NCI-H82 treated with DMSO at 0.1 percent for 48 hours (cell line): Measurements from ENCODE around the gene EXOC5.
"Not testable (repeated sequence)": the region's sequence is repeated elsewhere in the genome, so short reads cannot be mapped to it uniquely, and the experiment has no call there.

ENCODE experiments used
- DNase-seq: peaks from one replicate; lab custom pipeline; 2025; ENCODE audit not compliant: unreplicated experiment; lab: John Stamatoyannopoulos, UW

The EXOC5 gene

DNA sequence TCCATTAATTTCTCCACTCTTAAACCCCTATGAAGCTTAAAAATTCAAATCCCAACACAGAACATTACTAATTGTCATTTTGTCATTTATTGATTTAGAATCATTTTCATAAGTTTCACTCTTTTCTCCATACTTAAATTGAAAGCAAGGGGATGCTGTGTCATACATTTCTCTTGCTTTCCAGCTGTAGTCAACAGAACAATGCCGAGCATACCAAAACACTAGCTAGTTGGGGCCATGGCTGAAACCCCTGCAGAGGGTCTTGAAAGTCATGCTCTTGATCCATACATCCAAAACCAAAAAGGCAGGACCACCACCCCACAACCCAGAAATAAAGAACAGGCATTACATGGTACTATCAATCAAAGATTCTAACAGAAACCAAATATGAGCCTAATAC lies 9.0 kb downstream of the EXOC5 start:
- DNase-seq = no peak

DNA sequence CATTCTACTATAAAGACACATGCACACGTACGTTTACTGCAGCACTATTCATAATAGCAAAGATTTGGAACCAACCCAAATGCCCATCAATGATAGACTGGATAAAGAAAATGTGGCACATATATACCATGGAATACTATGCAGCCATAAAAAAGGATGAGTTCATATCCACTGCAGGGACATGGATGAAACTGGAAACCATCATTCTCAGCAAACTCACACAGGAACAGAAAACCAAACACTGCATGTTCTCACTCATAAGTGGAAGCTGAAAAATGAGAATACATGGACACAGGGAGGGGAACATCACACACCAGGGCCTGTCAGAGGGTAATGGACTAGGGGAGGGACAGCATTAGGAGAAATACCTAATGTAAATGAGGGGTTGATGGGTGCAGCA lies 10.5 kb downstream of the EXOC5 start:
- DNase-seq = not testable (repeated sequence)

- DNase-seq = no peak
These were observed 13.8 kb downstream of the EXOC5 start for GRCh38 chr14:57254884-57255283.

DNA sequence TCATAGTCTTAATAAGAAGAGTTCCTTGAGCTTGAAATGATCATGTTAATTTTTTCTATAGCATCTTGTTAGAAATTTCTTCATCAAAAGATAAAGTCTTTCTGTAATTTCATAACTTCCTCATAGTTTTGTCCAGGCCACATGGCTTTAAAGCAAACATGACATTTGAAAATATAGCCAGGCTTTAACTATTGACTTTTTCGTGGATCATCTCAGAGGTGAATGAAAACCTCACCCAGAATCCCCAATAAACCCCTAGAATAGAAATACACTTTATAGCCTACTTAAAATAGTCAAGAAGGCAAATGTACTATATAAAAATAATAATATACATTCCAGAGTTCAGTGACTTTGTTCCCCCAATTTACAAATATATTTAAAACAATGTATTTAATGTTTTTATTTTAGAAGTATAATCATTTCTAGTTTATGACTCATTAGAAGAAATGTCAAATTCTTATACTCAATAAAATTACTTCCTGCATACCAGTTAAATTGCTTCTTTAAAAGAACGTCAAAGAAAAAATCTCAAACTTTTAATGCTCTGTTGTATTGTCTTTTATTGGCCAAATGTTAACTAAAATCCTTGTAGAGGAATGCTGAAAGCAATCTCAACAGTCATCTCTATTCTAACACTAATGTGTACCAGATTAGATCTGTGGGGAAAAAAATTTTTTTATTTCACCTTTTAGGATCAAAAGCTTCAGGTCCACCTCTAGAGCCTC lies 21.6 kb downstream of the EXOC5 start:
- no peak for DNase-seq

DNA sequence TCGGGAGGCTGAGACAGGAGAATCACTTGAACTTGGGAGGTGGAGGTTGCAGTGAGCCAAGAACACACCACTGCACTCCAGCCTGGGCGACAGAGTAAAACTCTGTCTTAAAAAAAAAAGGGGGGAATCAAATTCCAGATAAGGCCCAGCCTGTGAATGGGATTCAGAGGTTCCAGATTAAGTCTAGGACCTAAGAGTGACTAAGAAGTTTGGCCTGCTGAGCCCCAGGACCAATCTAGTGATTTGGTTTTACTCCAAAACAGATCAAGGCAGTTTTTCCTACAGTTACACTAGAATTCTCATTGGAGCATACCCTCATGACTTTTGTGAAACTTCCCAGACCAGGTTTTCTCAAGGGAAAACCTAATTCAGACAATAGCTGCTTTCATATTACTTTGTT lies 22.8 kb downstream of the EXOC5 start:
- DNase-seq = no peak

DNA sequence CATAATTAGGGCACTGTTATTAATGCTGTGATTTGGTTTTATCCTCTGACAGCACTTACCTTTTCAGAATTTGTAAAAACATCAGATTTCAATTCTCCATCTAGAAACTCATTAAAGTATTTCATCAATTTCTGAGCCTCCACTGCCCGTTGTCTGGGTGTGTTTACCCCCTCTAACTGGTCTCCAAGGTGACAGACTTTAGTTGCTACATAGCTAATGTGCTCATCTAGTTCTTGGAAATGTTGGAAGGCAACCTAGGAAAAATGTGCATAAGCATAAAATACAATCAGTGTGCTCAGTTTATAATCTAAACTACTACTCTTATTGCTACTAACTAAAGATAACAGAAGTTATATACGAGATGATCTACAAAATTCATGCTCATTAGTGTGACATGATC lies 24.6 kb downstream of the EXOC5 start:
- DNase-seq = no peak

DNA sequence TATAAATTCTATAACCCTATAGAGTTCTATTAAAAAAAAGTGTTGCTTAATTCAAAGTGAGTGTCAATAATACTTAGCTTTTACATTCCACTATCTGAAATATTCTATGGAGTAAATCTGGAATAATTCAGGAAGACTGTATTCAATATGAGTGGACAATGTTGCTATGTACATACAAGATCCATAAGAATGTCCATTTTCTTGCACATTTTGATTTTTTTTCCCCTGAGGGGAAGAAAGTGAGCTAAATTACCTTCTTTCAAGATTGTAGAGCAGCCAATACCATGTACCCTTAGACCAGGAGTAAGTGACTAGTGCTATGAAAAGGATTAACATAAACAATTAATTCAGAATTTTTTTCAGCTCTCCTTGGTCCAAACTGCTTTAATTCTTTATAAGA lies 25.4 kb downstream of the EXOC5 start:
- DNase-seq = no peak

GRCh38 chr14:57240115-57240514 lies 28.6 kb downstream of the EXOC5 start:
- DNase-seq = not testable (repeated sequence)

DNA sequence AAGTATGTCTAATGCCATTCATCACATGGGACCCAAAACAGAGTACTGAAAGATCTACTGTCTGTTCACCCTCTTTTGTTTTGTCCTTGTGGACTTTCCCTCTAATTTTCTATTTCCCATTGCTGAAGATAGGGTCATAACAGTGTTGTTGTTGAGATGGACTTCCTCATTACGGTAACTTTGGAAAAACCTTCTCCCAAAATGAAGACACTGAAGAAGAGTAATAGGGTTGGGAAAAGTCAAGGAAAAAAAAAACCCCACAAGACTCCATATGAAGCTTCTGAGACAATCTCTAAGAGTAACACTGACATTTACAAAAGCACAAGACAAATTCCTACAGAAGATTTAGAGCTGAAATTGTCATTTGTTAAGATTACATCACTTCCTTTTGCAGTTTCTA lies 36.7 kb downstream of the EXOC5 start:
- no peak for DNase-seq

DNA sequence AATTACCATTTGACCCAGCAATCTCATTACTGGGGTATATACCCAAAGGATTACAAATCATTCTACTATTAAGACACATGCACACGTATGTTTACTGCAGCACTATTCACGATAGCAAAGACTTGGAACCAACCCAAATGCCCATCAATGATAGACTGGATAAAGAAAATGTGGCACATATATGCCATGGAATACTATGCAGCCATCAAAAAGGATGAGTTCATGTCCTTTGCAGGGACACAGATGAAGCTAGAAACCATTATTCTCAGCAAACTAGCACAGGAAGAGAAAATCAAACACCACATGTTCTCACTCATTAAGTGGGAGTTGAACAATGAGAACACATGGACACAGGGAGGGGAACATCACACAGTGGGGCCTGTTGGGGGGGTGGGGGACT lies 40.4 kb downstream of the EXOC5 start:
- DNase-seq = not testable (repeated sequence)

DNA sequence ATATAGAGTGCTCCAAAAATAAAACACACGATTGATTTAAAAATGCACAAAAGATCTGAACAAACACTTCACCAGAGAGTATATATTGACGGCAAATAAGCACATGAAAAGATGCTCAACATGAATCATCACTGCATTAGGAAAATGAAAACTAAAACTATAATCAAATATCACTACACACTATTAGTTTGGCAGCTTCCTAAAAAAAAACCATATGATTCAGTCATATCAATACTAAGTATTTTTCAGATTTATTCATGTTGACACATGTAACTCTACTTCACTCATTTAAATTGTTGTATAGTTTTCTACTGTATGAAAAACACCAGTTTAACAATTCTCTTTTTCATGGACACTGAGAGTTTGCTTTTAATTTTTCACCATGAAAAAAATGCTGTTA lies 41.6 kb downstream of the EXOC5 start:
- no peak for DNase-seq

GRCh38 chr14:57221931-57222330 lies 46.8 kb downstream of the EXOC5 start:
- DNase-seq = no peak

- no peak for DNase-seq
These were observed 55.8 kb downstream of the EXOC5 start for GRCh38 chr14:57212919-57213318.

DNA sequence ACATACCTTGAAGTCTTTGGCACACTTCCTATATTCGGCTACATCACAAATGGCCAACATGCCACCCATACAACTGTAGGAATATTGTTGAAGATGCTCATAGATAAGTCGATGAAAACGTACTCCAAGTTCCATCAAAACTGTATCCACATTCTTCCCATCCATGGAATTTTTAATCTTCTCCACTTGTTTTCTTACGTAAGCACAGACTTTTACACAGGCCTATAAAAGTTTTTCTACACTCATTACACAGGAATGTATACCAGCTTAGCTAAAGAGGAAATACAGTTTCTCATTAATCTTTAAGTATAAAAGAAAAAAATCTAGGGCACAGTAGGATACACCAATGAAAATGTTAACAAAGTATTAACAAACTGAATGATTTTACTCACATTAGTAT lies 59.1 kb downstream of the EXOC5 start:
- DNase-seq = no peak

DNA sequence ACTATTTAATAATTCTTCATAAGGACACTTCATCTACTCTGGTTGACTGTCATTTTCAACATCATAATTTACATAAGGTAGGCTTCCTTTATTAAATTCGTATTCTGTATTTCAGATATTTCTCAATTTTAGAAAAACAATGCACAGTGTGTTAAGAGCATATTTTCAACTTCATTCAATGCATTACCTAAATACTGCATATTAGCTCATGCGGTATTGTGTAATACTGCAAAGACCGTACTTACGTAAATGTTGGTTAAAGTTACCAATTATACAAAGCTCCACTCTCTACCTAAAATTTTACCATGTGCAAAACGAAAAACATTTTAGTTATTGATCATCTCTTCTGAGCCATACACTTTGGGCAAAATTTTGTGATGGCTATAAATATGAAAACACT lies 62.8 kb downstream of the EXOC5 start:
- DNase-seq = no peak

GRCh38 chr14:57202672-57203071 lies 66.0 kb downstream of the EXOC5 start:
- DNase-seq = not testable (repeated sequence)

GRCh38 chr14:57199921-57200320 lies 68.8 kb downstream of the EXOC5 start:
- no peak for DNase-seq

DNA sequence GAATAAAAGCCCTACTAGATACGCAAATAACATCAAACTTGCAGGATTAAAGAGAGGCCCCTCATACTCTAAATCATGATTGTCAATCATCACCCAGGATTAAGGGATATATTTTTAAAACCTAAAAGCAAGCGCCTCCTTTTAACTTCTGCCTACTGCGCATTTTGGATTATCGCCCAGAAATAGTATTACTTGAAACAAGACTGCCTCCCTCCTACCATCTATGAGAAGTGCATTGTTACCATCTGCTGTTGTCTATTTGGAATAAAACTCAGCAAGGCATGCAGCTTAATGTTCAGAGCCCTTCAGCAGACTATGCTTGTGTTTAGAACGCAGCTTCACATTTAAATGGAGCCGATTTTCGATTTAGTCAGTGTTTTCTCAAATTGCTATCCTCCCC lies 79.6 kb downstream of the EXOC5 start:
- DNase-seq = peak; percentile 100

GRCh38 chr14:57182760-57183503 lies 85.8 kb downstream of the EXOC5 start:
- peak; percentile 88 for DNase-seq

DNA sequence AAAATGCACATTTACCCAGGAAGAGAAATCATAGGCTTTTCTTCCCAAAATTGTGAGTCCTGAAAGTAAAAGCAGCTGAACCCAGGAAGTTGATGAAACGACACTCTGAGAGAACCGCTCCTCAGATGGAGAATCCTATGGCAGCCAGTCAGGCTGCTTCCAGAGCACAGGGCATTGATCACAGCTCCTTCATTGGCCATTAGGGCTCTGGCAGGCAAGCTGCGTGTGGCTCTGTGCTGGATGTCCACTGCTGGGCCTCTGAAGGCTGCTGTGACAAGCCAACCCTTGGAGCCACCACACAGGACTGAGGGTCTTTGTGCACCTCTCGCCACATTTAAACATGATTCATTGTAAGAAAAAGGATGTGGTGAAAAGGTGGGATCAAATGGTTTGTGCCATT lies 89.4 kb downstream of the EXOC5 start:
- no peak for DNase-seq

DNA sequence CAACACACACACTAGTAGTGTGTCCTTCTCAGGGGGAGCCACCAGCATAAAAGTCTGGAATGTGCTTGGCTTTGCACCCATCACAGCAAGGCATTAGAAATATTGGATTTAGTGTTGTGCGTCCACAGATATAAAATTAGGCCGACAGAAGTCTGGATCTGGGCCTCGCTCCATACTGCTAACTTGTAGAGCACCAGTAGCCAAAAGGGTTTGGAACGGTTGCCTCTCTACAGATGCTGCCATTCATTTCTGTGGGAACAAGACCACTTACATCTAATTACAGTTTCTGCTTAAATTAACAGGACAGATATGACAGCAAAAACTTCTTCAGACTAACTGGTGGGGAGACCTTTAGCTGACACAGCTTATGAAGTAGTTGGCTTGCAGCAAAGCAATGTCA lies 94.2 kb downstream of the EXOC5 start:
- no peak for DNase-seq

- DNase-seq = no peak
These were observed 96.8 kb downstream of the EXOC5 start for GRCh38 chr14:57171903-57172302.

DNA sequence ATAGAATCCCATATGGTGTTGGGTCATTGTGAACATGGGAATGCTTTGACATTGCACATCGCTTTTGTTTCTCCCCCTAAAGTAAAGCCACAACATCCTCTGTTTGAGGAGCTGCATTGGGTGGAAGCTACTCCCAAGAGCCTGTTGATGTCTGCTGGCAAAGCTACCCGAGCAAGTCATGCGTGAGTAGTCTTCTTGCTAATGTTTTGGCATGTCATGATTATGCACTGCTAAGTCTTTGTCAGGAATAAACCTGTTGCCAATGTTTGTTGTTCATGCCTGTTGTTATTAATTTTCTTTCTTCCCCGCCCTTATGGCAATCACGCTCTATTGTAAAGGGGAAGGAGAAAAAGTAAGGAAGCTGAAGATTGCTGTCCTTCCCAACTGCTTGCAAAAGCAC lies 97.3 kb downstream of the EXOC5 start:
- DNase-seq = no peak
